Astrocyte of the cerebellum (primary cell): ENCODE data around the gene PRMT9.

Experiments
- DNase-seq: peaks from one replicate; pipeline ENCODE4 v3.0.0-alpha.2; 2011; ENCODE audit warnings: low read depth
- H3K4me3 ChIP-seq: 2 replicates; pipeline ENCODE4 v1.5.1; 2011; ENCODE audit warnings: mild to moderate bottlenecking, low read depth, low read length, moderate library complexity
- in situ Hi-C: cut with HindIII; loops from 2 replicates; pipeline ENCODE4 v1.10.0; 2017; ENCODE audit warnings: low sequenced_read_pairs
- TF ChIP-seq, protein P1 (sequence below): IDR thresholded peaks from 2 replicates; pipeline ENCODE4 v1.5.1; 2012; ENCODE audit warnings: low read length, low read depth, moderate library complexity, mild to moderate bottlenecking; ENCODE audit errors: missing control alignments

PRMT9 gene

DNA sequence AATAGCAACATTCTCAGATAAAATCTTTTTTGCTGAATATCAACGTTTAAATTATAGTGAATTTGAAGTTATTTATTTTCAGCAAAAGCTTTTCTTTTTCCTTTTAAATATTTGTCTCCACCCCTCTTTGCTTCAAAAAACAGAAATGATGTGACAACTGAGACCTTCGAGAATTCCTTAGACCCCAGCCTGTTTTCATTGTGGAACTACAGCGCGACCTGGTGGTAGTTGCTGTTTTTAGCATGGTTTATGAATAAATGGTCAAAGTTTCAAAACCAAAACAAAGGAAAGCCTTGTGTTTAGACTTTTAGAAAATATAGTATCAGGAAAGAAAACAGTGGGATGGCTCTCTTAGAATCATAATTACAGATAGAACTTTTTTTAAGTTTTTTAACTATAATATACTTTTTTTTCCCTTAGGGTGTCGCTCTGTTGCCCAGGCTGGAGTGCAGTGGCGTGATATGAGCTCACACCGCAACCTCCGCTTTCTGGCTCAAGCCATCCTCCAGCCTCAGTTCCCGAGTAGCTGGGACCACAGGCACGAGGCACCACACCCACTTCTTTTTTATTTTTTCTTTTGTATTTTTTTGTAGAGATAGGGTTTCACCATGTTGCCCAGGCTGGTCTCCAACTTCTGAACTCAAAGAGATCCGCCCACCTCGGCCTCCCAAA is 93.6 kb downstream of the PRMT9 start:
- no peak overlapping the region for H3K4me3 ChIP-seq
- peak; percentile 70 for DNase-seq
- TF ChIP-seq, protein P1, sequence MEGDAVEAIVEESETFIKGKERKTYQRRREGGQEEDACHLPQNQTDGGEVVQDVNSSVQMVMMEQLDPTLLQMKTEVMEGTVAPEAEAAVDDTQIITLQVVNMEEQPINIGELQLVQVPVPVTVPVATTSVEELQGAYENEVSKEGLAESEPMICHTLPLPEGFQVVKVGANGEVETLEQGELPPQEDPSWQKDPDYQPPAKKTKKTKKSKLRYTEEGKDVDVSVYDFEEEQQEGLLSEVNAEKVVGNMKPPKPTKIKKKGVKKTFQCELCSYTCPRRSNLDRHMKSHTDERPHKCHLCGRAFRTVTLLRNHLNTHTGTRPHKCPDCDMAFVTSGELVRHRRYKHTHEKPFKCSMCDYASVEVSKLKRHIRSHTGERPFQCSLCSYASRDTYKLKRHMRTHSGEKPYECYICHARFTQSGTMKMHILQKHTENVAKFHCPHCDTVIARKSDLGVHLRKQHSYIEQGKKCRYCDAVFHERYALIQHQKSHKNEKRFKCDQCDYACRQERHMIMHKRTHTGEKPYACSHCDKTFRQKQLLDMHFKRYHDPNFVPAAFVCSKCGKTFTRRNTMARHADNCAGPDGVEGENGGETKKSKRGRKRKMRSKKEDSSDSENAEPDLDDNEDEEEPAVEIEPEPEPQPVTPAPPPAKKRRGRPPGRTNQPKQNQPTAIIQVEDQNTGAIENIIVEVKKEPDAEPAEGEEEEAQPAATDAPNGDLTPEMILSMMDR = peak; percentile 75
- in situ Hi-C loops = no loop called here

DNA sequence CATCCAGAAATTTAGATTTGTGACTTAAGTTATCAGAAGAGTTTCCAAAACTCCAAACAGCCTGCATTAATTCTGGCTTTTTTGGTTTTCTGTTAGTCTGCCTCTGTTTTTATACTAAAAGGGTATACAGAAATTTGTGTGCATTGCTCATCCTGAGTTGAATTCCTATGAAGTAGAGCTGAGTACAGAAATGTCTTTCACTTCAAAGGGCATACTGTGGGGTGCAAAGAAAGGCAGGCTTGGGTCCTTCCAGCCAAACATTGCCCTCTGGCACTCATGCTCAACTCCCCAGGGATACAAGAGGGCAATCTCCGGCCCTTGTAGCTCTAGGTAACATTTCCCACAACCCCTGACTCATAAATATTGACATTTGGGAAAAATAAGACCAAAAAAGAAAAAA is 94.4 kb downstream of the PRMT9 start:
- no peak for DNase-seq
- in situ Hi-C loops = no loop called here
- TF ChIP-seq, protein P1 = no peak
- no peak overlapping the region for H3K4me3 ChIP-seq
